Measurements from ENCODE around the gene CBLIF.
"Not testable (repeated sequence)": the region's sequence is repeated elsewhere in the genome, so short reads cannot be mapped to it uniquely, and the experiment has no call there.

CBLIF gene

GRCh38 chr11:59862252-59862651 lies 17.0 kb upstream of the CBLIF start:
- DNase-seq (ENCODE audit: extremely low read depth, low read depth): no peak
- no peak for TF ChIP-seq CTCF (IDR thresholded peaks at IDR 0.05; ENCODE audit: low read depth, low read length)

GRCh38 chr11:59859673-59860072 lies 14.4 kb upstream of the CBLIF start:
- DNase-seq (ENCODE audit: extremely low read depth, low read depth): no peak
- TF ChIP-seq CTCF (IDR thresholded peaks at IDR 0.05; ENCODE audit: low read depth, low read length): no peak

DNA sequence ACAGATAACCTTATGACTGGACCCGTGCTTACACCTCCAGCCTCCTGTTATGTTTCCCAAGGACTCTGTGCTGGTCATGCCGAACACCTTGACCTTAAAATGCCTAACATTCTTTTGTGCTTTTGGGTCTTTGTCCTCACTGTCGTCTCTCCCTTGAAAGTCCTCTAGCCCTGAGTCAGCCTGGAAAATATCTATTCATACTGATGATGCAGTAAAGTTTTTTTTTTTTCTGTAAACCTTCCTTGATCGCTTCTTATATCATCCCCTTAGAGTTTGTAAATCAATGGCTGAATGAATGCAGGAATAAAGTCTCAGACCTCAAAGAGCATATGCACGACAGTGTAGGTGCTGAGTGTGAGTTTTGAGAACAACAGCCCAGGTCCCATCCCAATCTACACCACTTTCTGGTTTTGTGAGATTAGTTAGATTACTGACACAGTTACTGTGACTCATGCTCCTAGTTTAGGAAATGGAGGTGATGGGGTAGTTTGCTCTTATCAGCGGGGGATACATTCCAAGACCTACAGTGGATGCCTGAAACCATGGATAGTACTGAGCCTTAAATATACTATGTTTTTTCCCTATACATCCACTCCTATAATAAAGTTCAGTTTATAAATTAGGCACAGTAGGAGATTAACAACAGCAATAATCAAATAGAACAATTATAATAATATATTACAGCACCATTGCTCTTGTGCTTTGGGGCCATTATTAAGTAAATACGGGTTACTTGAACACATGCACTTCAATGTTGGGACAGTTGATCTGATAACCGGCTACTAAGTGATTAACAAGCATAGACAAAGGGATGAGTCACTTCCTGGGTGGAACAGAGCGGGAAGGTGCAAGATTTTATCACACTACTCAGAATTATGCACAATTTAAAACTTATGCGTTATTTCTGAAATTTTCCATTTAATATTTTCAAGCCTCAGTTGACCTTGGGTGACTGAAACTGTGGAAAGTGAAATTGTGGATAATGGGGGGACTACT lies 12.4 kb upstream of the CBLIF start:
- no peak for TF ChIP-seq CTCF (IDR thresholded peaks at IDR 0.05; ENCODE audit: low read depth, low read length)
- no peak for DNase-seq (ENCODE audit: extremely low read depth, low read depth)

- TF ChIP-seq CTCF (IDR thresholded peaks at IDR 0.05; ENCODE audit: low read depth, low read length): no peak
These were observed 9.6 kb upstream of the CBLIF start for GRCh38 chr11:59854871-59855270.

GRCh38 chr11:59851416-59851815 lies 6.1 kb upstream of the CBLIF start:
- DNase-seq (ENCODE audit: extremely low read depth, low read depth): not testable (repeated sequence)

More at GRCh38 chr11:59854871-59855270, 9.6 kb upstream of the CBLIF start:
- DNase-seq (ENCODE audit: extremely low read depth, low read depth): no peak

- DNase-seq (ENCODE audit: extremely low read depth, low read depth): not testable (repeated sequence)
These were observed 4.3 kb upstream of the CBLIF start for GRCh38 chr11:59849551-59849950.

GRCh38 chr11:59849129-59849528 lies 3.8 kb upstream of the CBLIF start:
- no peak for DNase-seq (ENCODE audit: extremely low read depth, low read depth)
- TF ChIP-seq CTCF (IDR thresholded peaks at IDR 0.05; ENCODE audit: low read depth, low read length): no peak

- DNase-seq (ENCODE audit: extremely low read depth, low read depth): not testable (repeated sequence)
These were observed 3.1 kb upstream of the CBLIF start for GRCh38 chr11:59848439-59848838.

DNA sequence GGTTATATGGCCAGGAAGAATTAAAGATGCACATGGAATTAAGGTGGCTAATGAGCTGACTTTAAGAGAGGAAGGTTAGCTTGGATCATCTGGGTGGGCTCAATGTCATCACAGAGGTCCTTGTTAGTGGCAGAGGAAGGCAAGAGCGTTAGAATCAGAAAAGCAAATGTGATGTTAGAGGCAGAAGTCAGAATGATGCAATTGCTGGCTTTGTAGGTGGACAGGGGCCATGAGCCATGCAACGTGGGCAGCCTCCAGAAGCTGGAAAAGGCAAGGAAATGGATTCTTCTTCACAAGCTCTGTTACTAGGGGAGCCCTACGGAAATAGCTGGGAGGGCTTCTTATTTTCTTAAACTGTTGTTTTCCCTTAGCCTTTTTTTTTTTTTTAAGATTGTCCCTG lies 2.3 kb upstream of the CBLIF start:
- TF ChIP-seq CTCF (IDR thresholded peaks at IDR 0.05; ENCODE audit: low read depth, low read length): no peak
- no peak for DNase-seq (ENCODE audit: extremely low read depth, low read depth)
